HG02571 (cell line): Measurements from ENCODE around the gene BIRC6.

Experiments used
- ATAC-seq: cut with Tn5 transposase; IDR thresholded peaks from one replicate; pipeline ENCODE4 v1.9.1; 2021; ENCODE audit warnings: mild to moderate bottlenecking, moderate library complexity; ENCODE audit not compliant: unreplicated experiment

Gene BIRC6

DNA sequence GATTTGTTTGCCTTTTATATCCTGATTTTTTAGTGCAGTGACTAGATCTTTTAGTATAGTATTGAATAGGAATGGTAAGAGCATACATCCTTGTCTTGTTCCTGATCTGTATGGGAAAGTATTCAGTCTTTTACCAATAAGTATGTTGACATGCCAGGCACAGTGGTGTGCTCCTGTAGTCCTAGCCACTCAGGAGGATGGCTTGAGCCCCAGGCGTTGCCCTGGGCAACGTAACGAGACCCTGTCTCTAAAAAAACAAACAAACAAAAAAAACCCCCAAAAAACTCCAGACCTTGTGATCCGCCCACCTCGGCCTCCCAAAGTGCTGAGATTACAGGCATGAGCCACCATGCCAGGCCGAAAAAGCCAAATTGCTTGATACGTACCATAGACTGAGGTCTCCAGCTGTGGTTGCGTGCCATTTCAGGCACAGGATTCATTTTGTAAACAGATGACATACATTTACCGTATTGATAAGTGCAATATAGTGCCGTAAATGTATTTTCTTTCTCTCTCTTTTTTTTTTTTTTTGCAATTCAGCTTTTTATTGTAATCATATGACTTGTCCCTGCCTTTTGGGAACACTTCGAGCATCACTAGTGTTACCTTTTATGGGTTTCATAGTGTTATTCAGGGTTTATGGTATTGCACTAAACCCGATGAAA lies 18.5 kb downstream of the BIRC6 start:
- ATAC-seq = no peak

DNA sequence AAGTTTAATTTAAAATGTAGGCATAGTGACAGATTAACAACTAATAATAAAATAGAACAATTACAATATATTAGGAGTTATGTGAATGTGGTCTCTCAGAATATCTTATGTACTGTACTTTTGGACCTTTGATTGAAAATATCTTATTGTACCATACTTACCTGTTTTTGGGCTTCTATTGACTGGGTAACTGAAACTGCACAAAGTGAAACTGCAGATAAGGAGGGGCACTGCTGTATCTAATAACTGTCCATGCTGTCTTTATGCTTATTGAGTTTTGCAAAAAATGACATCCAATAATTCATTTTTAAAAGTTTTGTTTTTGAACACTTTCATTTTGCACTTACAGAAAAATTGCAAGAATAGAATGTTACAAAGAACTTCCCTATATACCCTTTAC lies 19.9 kb downstream of the BIRC6 start:
- ATAC-seq = no peak

DNA sequence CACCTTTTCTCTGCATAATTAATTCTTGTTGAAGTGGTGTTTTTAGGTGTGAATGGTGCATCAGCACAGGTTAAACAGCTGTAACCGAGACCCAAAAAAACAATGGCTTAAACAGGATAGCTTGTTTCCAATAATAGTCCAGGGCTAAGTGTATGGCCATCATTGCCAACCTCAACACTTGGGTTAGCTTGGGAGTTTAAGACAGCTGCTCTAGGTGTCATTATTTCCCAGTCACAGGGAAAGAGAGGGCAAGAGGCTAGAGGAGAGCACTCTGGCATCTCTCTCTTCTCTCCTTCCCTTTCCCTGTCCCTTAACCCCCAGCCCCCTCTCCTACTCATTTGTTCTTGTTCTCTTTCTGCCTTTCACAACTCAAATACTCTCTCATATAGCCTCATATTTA lies 21.1 kb downstream of the BIRC6 start:
- no peak for ATAC-seq

DNA sequence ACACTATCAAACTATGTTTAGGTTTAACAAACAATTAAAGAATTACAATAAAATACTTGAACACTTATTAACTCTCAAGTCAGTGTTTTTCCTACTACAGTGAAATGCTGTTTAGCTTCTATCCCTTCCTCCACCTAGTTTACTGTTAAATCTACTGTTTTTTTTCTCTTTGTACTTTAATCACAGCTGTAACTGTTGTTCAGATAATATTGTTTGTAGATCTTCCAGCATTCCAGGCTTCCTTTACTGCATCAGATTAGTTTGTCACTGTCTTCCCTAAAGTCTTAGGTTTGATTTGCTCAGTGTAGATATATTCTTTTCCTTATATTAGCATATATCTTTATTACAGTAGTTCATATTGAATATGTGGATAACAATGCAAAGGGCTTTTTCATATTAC lies 22.5 kb downstream of the BIRC6 start:
- ATAC-seq = no peak

DNA sequence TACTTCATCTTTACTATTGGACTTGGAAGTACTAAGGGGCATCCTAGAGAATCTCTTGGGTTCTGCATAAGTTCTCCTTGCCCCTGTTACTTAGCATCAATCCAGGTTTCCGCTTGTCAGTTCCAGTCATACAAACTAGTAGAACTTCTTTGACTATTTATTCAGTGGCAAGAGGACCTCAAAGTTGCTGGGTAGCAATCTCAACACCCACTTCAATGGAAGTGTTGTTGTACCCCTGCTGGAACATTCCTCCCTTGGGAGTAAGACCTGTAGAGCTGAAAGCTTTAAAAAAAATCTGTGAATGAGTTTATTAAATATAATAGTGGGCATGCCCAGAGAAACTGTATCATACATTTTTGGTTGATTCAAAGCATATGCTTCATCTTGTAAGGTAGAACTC lies 27.0 kb downstream of the BIRC6 start:
- no peak for ATAC-seq

DNA sequence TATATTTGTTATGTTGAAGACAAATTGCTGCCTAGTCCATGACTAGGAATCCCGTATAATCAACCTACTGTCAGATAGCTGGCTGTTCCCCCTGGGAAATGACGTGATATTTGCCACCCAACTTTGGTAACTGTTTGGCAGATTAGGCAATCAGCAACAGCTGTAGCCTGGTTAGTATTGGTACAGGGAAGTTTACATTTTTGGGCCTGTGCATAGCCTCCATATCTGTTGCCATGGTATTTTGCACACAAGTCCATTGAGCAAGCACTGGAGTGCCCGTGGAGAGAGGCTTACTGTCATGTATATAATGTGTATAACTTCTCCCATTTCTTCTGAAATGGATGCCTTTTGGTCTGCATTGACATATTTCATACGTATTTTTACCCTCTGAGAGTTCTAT lies 27.7 kb downstream of the BIRC6 start:
- no peak for ATAC-seq

DNA sequence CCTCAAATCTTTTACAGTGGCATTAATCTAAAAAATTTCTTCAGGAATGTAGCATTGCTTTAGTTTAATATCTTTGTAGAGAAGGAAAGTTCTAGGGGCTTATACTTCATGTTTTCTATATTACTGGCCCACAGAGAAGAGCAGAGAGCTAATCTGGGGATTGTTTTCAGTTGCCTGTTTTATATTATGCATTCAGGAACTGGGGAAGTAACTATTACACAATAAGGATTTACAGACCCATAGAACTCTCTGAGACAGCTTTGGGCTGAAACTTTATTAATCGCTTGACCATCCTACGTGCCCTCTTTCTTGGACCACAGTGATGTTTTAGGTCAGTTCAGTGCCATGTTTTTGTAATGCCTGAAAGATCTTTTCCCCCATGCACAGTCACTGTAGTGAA lies 29.9 kb downstream of the BIRC6 start:
- ATAC-seq = no peak

DNA sequence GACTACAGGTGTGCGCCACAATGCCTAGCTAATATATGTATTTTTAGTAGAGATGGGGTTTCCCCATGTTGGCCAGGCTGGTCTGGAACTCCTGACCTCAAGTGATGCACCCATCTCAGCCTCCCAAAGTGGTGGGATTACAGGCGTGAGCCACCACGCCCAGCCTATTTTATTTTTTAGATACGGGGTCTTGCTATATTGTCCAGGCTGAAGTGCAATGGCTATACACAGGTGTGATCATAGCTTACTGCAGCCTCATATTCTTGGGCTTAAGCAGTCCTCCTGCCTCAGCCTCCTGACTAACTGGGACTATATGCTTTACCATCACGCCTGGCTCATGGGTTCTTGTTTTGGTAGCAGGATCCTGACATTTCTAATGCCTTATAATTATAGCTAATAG lies 42.4 kb downstream of the BIRC6 start:
- no peak for ATAC-seq

DNA sequence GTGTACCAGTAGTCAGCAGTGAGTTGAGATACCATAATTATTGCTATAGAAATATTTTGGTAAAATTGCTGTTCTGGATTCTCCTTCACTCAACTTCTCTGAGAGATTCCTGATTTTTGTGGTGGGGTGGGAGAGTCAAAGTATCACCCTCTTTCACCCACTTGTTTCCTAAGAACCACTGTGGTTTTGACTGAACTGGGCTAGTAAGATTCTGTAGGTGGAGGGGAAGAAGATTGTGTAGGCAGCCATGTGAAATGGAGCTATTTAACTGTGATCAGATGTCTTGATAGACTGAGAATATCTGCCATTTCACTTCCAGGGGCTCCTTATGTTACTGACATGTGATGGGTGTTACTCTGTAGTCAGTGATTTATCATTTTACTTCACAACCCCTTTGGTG lies 45.3 kb downstream of the BIRC6 start:
- ATAC-seq = no peak

DNA sequence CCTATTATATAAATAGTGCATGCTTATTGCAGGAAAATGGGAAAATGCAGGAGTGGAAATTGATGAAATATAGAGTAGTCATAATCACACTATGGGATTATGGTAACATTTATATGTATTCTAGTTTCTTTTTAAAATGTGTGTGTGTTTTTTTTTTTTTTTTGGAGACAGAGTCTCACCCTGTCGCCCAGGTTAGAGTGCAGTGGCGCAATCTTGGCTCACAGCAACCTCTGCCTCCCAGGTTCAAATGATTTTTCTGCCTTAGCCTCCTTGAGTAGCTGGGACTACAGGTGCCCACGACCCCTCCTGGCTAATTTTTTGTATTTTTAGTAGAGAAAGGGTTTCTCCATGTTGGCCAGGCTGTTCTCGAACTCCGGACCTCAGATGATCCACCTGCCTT lies 47.0 kb downstream of the BIRC6 start:
- no peak for ATAC-seq

DNA sequence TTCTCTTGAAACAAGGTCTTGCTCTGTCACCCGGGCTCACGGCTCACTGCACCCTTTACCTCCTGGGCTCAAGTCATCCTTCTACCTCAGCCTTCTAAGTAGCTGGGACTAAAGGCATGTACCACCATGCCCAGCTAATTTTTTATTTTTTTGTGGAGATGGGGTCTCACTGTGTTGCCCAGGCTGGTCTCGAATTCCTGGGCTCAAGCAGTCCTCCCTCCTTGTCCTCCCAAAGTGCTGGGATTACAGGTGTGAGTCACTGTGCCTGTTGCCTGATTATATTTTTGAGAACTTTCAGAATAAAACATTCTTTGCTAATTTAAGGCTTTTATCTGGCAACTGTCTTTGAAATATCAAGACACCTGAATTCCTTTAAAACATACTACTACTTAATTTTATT lies 47.9 kb downstream of the BIRC6 start:
- ATAC-seq = no peak

DNA sequence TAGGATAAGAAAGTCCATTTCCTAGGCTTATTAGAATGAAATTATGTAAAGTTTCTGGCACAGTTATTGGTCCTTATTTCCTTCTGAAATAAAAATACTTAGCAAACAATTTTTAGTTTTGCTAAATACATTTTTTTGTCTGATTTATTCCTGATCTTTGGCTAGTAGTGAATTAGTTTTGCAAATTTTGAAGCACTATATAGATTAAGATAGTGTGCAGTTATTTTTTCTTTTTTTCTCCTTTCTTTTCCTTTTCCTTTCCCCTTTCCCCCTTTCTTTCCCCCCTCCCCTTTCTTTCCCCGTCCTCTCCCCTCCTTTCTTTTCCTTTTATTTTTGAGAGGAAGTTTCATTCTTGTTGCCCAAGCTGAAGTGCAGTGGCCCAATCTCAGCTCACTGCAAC lies 59.7 kb downstream of the BIRC6 start:
- no peak for ATAC-seq

DNA sequence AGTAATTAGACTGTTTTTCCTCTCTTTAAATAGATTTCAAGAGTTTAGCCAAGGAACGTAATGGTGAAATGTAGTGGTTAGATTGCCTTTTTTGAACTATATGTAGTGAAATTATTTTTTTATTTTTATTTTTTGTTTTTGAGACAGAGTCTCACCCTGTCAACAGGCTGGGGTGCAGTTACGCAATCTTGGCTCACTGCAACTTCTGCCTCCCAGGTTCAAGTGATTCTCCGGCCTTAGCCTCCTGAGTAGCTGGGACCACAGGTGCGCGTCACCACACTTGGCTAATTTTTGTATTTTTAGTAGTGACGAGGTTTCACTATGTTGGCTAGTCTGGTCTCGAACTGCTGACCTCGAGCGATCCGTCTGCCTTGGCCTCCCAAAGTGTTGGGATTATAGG lies 60.8 kb downstream of the BIRC6 start:
- ATAC-seq = no peak

DNA sequence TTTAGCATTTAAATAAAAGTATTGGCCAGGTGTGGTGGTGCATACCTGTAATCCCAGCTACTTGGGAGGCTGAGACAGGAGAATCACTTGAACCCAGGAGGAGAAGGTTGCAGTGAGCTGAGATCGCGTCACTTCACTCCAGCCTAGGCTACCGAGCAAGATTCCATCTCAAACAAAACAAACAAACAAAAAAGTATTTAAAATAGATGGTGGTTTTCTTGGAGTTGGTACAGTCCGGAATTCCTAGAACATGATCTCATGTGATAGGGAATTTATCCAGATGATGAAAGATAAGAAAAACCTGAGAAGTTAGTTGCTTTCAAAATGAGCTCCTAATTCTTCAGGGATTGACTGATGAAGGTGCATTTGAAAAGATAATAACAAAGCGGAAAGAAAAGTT lies 62.0 kb downstream of the BIRC6 start:
- no peak for ATAC-seq

DNA sequence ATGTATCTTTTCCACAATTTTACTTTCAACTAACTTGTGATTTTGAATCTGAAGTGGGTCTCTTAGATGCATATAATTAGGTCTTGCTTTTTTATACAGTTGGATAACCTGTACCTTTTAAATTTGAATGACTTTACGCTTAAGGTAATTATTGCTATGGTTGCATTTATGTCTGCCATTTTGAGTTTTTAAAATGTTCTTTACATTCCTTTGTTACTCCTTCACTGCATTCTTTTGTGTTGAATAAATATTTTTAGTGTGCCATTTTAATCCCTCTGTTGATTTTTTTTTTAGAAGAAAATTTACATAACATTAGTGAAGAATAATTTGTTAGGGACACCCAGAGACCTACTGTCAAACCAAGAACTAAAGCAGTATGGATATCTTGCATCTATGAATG lies 65.3 kb downstream of the BIRC6 start:
- ATAC-seq = no peak

DNA sequence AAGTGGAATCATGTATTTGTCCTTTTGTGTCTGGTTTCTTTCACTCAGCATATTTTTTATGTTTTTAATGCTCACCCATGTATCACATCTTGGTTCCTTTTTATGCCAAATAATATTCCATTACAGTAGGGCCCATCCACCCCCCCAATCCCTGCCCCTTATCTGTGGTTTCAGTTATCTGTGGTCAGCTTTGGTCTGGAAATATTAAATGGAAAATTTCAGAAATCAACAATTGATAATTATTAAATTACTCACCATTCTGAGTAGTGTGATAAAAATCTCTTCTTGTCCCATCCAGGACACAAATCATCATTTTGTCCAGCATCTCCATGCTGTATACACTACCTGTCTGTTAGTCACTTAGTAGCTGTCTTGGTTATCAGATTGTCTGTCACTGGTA lies 66.7 kb downstream of the BIRC6 start:
- no peak for ATAC-seq

DNA sequence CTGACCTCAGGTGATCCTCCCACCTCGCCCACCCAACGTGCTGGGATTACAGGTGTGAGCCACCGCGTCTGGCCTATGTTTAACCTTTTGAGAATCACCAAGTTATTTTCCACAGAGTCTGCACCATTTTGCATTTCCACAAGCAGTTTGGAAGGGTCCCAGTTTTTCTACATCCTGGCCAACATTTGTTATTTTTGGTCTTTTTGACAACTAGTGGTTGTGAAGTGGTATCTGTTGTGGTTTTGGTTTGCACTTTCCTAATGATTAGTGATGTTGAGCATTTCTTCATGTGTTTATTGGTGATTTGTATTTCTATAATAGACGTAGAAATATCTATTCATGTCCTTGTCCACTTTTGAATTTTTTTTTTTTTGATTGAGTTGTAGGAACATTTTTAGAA lies 67.9 kb downstream of the BIRC6 start:
- ATAC-seq = no peak

DNA sequence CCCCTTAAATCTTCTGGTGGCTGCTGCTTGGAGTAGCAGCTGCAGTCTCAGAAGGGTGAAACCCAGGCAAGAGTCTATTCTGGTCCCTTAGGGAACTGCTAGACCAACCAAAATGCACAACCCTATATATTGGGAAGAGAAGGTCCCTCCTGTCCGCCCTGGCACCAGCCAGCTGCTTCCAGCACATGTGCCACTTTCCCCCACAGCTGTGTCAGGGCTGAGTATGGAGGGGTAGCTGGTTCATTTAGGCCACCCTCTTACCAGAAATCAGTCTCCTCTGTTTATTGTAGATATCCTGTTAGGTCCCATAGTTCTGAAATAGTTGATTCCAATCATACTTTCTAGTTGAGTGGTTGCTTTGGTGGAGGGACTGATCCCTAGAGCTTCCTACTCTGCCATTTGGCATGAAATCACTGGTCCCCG lies 68.9 kb downstream of the BIRC6 start:
- ATAC-seq = no peak

DNA sequence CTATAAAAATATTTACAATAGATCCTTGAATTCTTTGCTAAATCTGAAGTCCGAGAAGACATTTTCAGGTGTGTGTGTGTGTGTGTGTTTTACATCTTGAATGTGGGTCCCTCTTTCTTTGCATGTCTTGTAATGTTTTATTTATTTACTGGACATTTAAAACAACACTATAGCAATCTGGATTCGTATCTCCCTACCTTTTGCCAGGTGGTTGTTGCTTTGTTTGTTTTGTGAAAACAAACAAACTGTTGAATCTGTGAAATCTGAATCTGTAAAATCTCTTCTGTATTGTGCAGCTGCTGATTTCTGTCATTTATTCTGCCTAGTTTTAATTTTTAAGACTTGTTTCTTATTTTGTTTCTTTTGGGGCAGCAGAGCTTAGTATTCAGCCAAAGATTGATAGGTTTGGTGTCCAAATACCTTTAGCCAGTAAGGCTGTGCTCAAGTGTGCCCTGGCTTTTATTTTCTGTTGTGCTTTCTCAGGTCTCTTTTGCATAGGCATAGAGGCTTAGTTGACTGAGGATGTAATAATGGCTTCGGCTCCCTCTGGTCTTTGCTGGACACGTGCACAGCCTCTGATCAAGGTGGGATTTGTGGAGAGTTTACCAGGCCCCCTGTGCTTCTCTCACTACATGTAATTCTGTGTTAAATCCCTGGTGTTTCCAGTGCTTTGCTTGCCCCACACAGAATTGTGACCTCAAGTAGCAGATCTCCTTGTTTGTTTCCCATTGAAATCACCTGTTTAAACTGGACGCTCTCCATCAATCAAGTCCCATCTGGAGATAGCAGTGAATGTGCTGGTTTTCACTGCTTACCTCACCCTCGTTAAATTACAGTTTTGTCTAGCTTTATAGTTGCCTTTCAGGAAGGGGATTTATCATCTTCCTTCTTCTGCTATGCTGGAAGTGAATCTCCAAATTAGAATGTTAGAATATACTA lies 71.1 kb downstream of the BIRC6 start:
- ATAC-seq = no peak

DNA sequence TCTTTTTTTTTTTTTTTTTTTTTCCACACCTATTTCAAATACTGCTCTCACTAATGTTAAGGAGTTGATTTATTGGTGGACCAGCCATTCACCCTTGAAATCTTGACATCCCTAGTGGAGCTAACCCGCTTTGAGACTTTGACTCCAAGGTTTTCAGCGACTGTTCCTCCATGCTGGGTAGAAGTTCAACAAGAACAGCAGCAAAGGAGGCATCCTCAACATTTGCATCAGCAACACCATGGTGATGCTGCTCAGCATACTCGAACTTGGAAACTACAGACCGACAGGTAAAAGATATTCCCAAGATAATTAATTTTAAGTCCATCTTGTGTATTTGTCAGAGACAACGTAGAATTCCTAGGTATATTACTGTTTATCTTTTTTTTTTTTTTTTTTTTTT lies 74.0 kb downstream of the BIRC6 start:
- no peak for ATAC-seq

DNA sequence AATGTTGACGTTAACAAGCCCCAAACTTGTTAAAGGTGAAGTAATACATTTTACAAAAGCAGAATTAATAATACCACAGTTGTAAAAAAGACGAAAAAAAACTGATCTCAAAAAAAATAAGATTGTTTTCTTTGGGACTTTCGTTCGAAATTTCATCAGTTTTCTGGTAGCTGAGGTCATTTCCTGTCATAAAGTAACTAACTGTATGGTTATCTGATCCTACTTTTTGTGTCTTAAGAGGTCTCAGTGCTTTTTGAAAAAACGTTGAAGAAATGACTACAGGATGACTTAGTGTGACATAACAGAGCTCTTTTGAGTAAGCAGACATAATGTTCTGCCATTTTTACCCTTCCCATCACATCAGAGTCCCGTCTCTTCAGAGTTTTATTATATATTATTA lies 79.3 kb downstream of the BIRC6 start:
- no peak for ATAC-seq

DNA sequence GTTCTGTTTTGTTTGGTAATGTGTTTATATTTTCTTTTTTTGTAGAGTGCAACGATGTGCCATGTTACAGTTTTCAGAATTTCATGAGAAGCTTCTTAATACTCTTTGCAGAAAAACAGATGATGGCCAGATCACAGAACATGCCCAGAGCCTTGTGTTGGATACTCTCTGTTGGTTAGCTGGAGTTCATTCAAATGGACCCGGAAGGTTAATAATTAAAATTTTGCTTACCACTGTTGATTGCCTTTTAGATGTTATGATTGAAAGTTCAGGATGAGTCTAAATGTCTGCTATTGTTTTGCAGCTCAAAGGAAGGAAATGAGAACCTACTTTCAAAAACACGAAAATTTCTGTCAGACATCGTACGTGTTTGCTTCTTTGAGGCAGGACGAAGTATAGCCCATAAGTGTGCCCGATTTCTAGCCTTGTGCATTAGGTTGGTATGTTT lies 85.2 kb downstream of the BIRC6 start:
- ATAC-seq = no peak
